ENCODE measurements around the gene DLL1. TPM values are rescaled to one million over a fixed set of nuclear protein-coding genes. Genes with fewer than 3 reads are reported as not detected.
A peak's percentile ranks its signal among the peaks of the same experiment; 100 is the strongest.

DLL1 gene
- total and polyA plus RNA-seq, 9 of the 15 experiments (the other 6 are each of a cell fraction or from before 2014, with no cell fraction given) = not detected

DNA sequence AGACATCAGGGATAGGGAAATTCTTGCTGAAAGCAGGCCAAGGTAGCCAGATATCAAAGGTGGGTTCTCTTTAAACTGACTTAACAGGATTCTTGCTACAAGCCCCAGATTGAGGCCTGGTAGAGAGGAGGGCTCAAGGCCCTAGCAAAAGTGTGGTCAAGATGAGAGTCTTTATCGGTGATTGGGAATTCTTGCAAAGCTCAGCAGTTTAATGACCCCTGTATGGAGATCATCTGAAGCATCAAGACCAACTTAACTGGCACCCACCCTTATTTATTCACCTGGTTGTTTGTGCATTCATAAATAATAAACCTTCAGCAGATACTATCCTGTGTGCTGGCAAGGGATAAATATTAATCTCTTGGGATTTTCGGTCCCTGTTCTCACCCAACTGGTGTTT is 22.0 kb upstream of the DLL1 start:
- ATAC-seq (no peak), FAIRE-seq (no peak), DNase-seq (ENCODE audit: extremely low read depth in 1 of 4, low spot score in 3 of 4) (no peak)
- Histone ChIP-seq H3K9me1 (ENCODE audit: control insufficient read depth, insufficient read depth, low read length) (peaks cover 2% of the 10 kb centered on the region), H3K4me2 (ENCODE audit: insufficient read depth, low read length) (no peak overlapping the region), H3K79me2 (ENCODE audit: control insufficient read depth, insufficient read depth, low read length) (peaks cover 66% of the 10 kb centered on the region), H3K36me3 (ENCODE audit: control insufficient read depth, insufficient read depth, low read length) (peaks cover 29% of the 10 kb centered on the region; the same call in 2 of the 3 replicates), H3K9ac (ENCODE audit: insufficient read depth in 1 of 2, low read depth in 2 of 2, low read length in 2 of 2) (no peak overlapping the region), H3K27ac (ENCODE audit: extremely low read depth, low read depth, low read length) (no peak overlapping the region), H4K20me1 (replicated peaks; ENCODE audit: control insufficient read depth, insufficient read depth, low read length) (peaks cover 14% of the 10 kb centered on the region), H3K27me3 (ENCODE audit: control insufficient read depth in 2 of 2, insufficient read depth in 2 of 2, low read length in 2 of 2) (no peaks in the 10 kb centered on the region), H2AFZ (ENCODE audit: low read depth, low read length) (no peak overlapping the region), H3K4me3 (no peak overlapping the region), H3K4me1 (replicated peaks in 1 of 2; ENCODE audit: control insufficient read depth in 2 of 2, insufficient read depth in 2 of 2, low read length in 2 of 2) (peaks cover under 1 to 7% of the 10 kb centered on the region in 2 experiments; a peak in 3 of 5 replicates), H3K9me3 (replicated peaks; ENCODE audit: control insufficient read depth, insufficient read depth, low read depth, low read length) (no peaks in the 10 kb centered on the region)
- ChIA-PET POLR2A (no interaction called here), CTCF (ENCODE audit: low intra/inter-chr PET ratio) (no interaction called here)
- intact Hi-C loops (cut with micrococcal nuclease) (no loop called here), in situ Hi-C loops (cut with MboI) (no loop called here)
- WGBS (ENCODE audit: insufficient coverage, low coverage, missing lambda C conversion rate) = 85% methylated on average over 2 of the region's 2 CpGs
- no TSS peak for BruUV-seq (replicated peaks)
- TF ChIP-seq MAFG (tag; conservative IDR thresholded peaks at IDR 0.05) (0 out of 2 replicates have a peak, but pooled peaks have one; percentile 14), ELF4 (CRISPR knock-in tag; IDR thresholded peaks at IDR 0.05) (no peak), ZNF354B (CRISPR knock-in tag; IDR thresholded peaks at IDR 0.05) (no peak), ZNF696 (CRISPR knock-in tag; conservative IDR thresholded peaks at IDR 0.05) (no peak), ZNF57 (CRISPR knock-in tag; IDR thresholded peaks at IDR 0.05) (no peak), MAFK (IDR thresholded peaks at IDR 0.05; ENCODE audit: low read length) (peak; percentile 57), GABPB1 (CRISPR knock-in tag; IDR thresholded peaks at IDR 0.05) (no peak), ATF1 (CRISPR knock-in tag; IDR thresholded peaks at IDR 0.05) (no peak), ATF1 (tag; IDR thresholded peaks at IDR 0.05) (no peak), ZC3H11A (IDR thresholded peaks at IDR 0.05; ENCODE audit: low read depth, low read length) (no peak), SIX5 (IDR thresholded peaks at IDR 0.05; ENCODE audit: borderline replicate concordance in 1 of 2, insufficient read depth in 1 of 2, low read depth in 1 of 2, low read length in 2 of 2) (no peak), NELFE (IDR thresholded peaks at IDR 0.05; ENCODE audit: insufficient read depth, insufficient read length) (no peak), ZNF316 (IDR thresholded peaks at IDR 0.05) (peak; percentile 57), SMARCB1 (IDR thresholded peaks at IDR 0.05; ENCODE audit: insufficient read length, low read depth) (no peak), SIN3B (IDR thresholded peaks at IDR 0.05; ENCODE audit: low read depth) (no peak), GATA2 (CRISPR knock-in tag; IDR thresholded peaks at IDR 0.05) (no peak), DACH1 (IDR thresholded peaks at IDR 0.05; ENCODE audit: partially characterized antibody) (no peak), MYNN (IDR thresholded peaks at IDR 0.05) (no peak), MYNN (CRISPR knock-in tag; IDR thresholded peaks at IDR 0.05) (no peak), HMG20B (CRISPR knock-in tag; IDR thresholded peaks at IDR 0.05) (no peak), C11orf30 (IDR thresholded peaks at IDR 0.05; ENCODE audit: low read depth) (peak; percentile 49; the same call in 1 of the 2 replicates), SUPT5H (IDR thresholded peaks at IDR 0.05) (no peak), EHMT2 (IDR thresholded peaks at IDR 0.05) (no peak), XRCC3 (IDR thresholded peaks at IDR 0.05) (no peak)
- TF ChIP-seq, protein P1, sequence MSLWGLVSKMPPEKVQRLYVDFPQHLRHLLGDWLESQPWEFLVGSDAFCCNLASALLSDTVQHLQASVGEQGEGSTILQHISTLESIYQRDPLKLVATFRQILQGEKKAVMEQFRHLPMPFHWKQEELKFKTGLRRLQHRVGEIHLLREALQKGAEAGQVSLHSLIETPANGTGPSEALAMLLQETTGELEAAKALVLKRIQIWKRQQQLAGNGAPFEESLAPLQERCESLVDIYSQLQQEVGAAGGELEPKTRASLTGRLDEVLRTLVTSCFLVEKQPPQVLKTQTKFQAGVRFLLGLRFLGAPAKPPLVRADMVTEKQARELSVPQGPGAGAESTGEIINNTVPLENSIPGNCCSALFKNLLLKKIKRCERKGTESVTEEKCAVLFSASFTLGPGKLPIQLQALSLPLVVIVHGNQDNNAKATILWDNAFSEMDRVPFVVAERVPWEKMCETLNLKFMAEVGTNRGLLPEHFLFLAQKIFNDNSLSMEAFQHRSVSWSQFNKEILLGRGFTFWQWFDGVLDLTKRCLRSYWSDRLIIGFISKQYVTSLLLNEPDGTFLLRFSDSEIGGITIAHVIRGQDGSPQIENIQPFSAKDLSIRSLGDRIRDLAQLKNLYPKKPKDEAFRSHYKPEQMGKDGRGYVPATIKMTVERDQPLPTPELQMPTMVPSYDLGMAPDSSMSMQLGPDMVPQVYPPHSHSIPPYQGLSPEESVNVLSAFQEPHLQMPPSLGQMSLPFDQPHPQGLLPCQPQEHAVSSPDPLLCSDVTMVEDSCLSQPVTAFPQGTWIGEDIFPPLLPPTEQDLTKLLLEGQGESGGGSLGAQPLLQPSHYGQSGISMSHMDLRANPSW (CRISPR knock-in tag; IDR thresholded peaks at IDR 0.05) = no peak
- TF ChIP-seq, protein P2, sequence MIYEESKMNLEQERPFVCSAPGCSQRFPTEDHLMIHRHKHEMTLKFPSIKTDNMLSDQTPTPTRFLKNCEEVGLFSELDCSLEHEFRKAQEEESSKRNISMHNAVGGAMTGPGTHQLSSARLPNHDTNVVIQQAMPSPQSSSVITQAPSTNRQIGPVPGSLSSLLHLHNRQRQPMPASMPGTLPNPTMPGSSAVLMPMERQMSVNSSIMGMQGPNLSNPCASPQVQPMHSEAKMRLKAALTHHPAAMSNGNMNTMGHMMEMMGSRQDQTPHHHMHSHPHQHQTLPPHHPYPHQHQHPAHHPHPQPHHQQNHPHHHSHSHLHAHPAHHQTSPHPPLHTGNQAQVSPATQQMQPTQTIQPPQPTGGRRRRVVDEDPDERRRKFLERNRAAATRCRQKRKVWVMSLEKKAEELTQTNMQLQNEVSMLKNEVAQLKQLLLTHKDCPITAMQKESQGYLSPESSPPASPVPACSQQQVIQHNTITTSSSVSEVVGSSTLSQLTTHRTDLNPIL (CRISPR knock-in tag; IDR thresholded peaks at IDR 0.05) = no peak
